Endometrial microvascular endothelial cells (primary cell): ENCODE results near the gene RAI14. TPM values are rescaled to one million over a fixed set of nuclear protein-coding genes. Genes with fewer than 3 reads are reported as not detected.
"Not testable (repeated sequence)": the region's sequence is repeated elsewhere in the genome, so short reads cannot be mapped to it uniquely, and the experiment has no call there.

Experiments
- in situ Hi-C: cut with HindIII; loops from 2 replicates; pipeline ENCODE4 v1.10.0; 2017; ENCODE audit warnings: low sequenced_read_pairs, low pct_unique_long_range_greater_than_20kb; ENCODE audit errors: inconsistent ontology term
- total RNA-seq: library from RNA; depleted of rRNA; stranded (reverse); fragments of >200 nt; gene quantifications from one replicate; pipeline ENCODE4 v1.2.3, GENCODE V29; 2015; ENCODE audit errors: inconsistent ontology term

Gene RAI14
- total RNA-seq, 1 donor from 2014 or later, result 126 TPM

- in situ Hi-C loops, result no loop called here
These were observed 60.9 kb downstream of the RAI14 start for GRCh38 chr5:34716986-34717385.

- in situ Hi-C loops, result no loop called here
These were observed 61.5 kb downstream of the RAI14 start for GRCh38 chr5:34717426-34718327.

- in situ Hi-C loops, result no loop called here
These were observed 62.4 kb downstream of the RAI14 start for GRCh38 chr5:34718516-34718915.

GRCh38 chr5:34719029-34719428, 62.9 kb downstream of the RAI14 start:
- in situ Hi-C loops, result no loop called here

GRCh38 chr5:34721327-34721726, 65.2 kb downstream of the RAI14 start:
- in situ Hi-C loops, result no loop called here

- in situ Hi-C loops, result no loop called here
These were observed 66.1 kb downstream of the RAI14 start for GRCh38 chr5:34722183-34722582.

GRCh38 chr5:34724741-34725140, 68.6 kb downstream of the RAI14 start:
- in situ Hi-C loops, result no loop called here

GRCh38 chr5:34727166-34727749, 71.1 kb downstream of the RAI14 start:
- in situ Hi-C loops, result not testable (repeated sequence)

- in situ Hi-C loops, result no loop called here
These were observed 72.1 kb downstream of the RAI14 start for GRCh38 chr5:34728236-34728635.

GRCh38 chr5:34731435-34732232, 75.5 kb downstream of the RAI14 start:
- in situ Hi-C loops, result no loop called here

GRCh38 chr5:34734326-34734725, 78.2 kb downstream of the RAI14 start:
- in situ Hi-C loops, result no loop called here

- in situ Hi-C loops, result no loop called here
These were observed 79.6 kb downstream of the RAI14 start for GRCh38 chr5:34735491-34736426.

GRCh38 chr5:34736445-34737115, 80.5 kb downstream of the RAI14 start:
- in situ Hi-C loops, result no loop called here

- in situ Hi-C loops, result no loop called here
These were observed 81.6 kb downstream of the RAI14 start for GRCh38 chr5:34737731-34738130.

GRCh38 chr5:34738381-34738780, 82.3 kb downstream of the RAI14 start:
- in situ Hi-C loops, result no loop called here

GRCh38 chr5:34740389-34740806, 84.3 kb downstream of the RAI14 start:
- in situ Hi-C loops, result no loop called here

- in situ Hi-C loops, result no loop called here
These were observed 85.9 kb downstream of the RAI14 start for GRCh38 chr5:34742061-34742460.

- in situ Hi-C loops, result no loop called here
These were observed 87.8 kb downstream of the RAI14 start for GRCh38 chr5:34743878-34744277.
